ENCODE data around the gene B4GALT1.

Gene B4GALT1

GRCh38 chr9:33105959-33106358, 61.2 kb downstream of the B4GALT1 start:
- H3K4me3 ChIP-seq (ENCODE audit: low read length) = no peak overlapping the region
- no peak for TF ChIP-seq CTCF (conservative IDR thresholded peaks at IDR 0.05; ENCODE audit: low read depth, low read length)
- no peak for DNase-seq (ENCODE audit: low read depth)

- H3K4me3 ChIP-seq (ENCODE audit: low read length) = no peak overlapping the region
- TF ChIP-seq CTCF (conservative IDR thresholded peaks at IDR 0.05; ENCODE audit: low read depth, low read length) = no peak
- DNase-seq (ENCODE audit: low read depth) = no peak
These were observed 61.6 kb downstream of the B4GALT1 start for GRCh38 chr9:33105504-33105903.

- no peak for DNase-seq (ENCODE audit: low read depth)
- no peak overlapping the region for H3K4me3 ChIP-seq (ENCODE audit: low read length)
- TF ChIP-seq CTCF (conservative IDR thresholded peaks at IDR 0.05; ENCODE audit: low read depth, low read length) = no peak
These were observed 62.7 kb downstream of the B4GALT1 start for GRCh38 chr9:33104401-33104800.

- no peak overlapping the region for H3K4me3 ChIP-seq (ENCODE audit: low read length)
- no peak for DNase-seq (ENCODE audit: low read depth)
- TF ChIP-seq CTCF (conservative IDR thresholded peaks at IDR 0.05; ENCODE audit: low read depth, low read length) = no peak
These were observed 63.4 kb downstream of the B4GALT1 start for GRCh38 chr9:33103501-33104281.

GRCh38 chr9:33102551-33103210, 64.5 kb downstream of the B4GALT1 start:
- no peak for TF ChIP-seq CTCF (conservative IDR thresholded peaks at IDR 0.05; ENCODE audit: low read depth, low read length)
- H3K4me3 ChIP-seq (ENCODE audit: low read length) = no peak overlapping the region
- DNase-seq (ENCODE audit: low read depth) = no peak

GRCh38 chr9:33101104-33101951, 65.8 kb downstream of the B4GALT1 start:
- TF ChIP-seq CTCF (conservative IDR thresholded peaks at IDR 0.05; ENCODE audit: low read depth, low read length) = no peak
- H3K4me3 ChIP-seq (ENCODE audit: low read length) = no peak overlapping the region
- no peak for DNase-seq (ENCODE audit: low read depth)

All from retinal pigment epithelial cell (primary cell).